Central memory CD8-positive, alpha-beta T cell (primary cell): Measurements from ENCODE around the gene PFN1.

Experiments
- ATAC-seq: fragments of 150-1000 bp; cut with Tn5 transposase; replicated peaks from 2 replicates; pipeline ENCODE4 v1.10.0; 2022; ENCODE audit warnings: mild to moderate bottlenecking, moderate FRiP score, moderate number of reproducible peaks; ENCODE audit not compliant: poor library complexity, severe bottlenecking; ENCODE audit errors: extremely low read depth
- DNase-seq, 2 donors: peaks; one replicate each; pipeline ENCODE4 v3.0.0; 2021; ENCODE audit warnings: low spot score in 2 of 2
- H3K27ac Mint-ChIP-seq: one replicate; pipeline ENCODE4 v1.8.0; 2022; ENCODE audit warnings: low read depth, mild to moderate bottlenecking, moderate library complexity, mixed read lengths
- H3K27me3 Mint-ChIP-seq: one replicate; pipeline ENCODE4 v1.8.0; 2022; ENCODE audit warnings: mixed read lengths
- H3K36me3 Mint-ChIP-seq: one replicate; pipeline ENCODE4 v1.8.0; 2022; ENCODE audit warnings: mild to moderate bottlenecking, moderate library complexity, mixed read lengths; ENCODE audit not compliant: insufficient read depth
- H3K4me1 Mint-ChIP-seq: one replicate; pipeline ENCODE4 v1.8.0; 2022; ENCODE audit warnings: mixed read lengths
- H3K4me3 Mint-ChIP-seq: one replicate; pipeline ENCODE4 v1.8.0; 2022; ENCODE audit warnings: mild to moderate bottlenecking, moderate library complexity, mixed read lengths
- H3K9me3 Mint-ChIP-seq: one replicate; pipeline ENCODE4 v1.8.0; 2022; ENCODE audit warnings: mixed read lengths

The PFN1 gene

GRCh38 chr17:4901108-4901647, 47.2 kb downstream of the PFN1 start:
- DNase-seq = no peak
- Mint-ChIP-seq H3K36me3 (peaks cover 35% of the 10 kb centered on the region), H3K4me3 (peak overlapping the region; percentile 84), H3K9me3 (no peaks in the 10 kb centered on the region), H3K4me1 (peaks cover 42% of the 10 kb centered on the region), H3K27me3 (no peaks in the 10 kb centered on the region), H3K27ac (peak overlapping the region; percentile 93)
- ATAC-seq = no peak

DNA sequence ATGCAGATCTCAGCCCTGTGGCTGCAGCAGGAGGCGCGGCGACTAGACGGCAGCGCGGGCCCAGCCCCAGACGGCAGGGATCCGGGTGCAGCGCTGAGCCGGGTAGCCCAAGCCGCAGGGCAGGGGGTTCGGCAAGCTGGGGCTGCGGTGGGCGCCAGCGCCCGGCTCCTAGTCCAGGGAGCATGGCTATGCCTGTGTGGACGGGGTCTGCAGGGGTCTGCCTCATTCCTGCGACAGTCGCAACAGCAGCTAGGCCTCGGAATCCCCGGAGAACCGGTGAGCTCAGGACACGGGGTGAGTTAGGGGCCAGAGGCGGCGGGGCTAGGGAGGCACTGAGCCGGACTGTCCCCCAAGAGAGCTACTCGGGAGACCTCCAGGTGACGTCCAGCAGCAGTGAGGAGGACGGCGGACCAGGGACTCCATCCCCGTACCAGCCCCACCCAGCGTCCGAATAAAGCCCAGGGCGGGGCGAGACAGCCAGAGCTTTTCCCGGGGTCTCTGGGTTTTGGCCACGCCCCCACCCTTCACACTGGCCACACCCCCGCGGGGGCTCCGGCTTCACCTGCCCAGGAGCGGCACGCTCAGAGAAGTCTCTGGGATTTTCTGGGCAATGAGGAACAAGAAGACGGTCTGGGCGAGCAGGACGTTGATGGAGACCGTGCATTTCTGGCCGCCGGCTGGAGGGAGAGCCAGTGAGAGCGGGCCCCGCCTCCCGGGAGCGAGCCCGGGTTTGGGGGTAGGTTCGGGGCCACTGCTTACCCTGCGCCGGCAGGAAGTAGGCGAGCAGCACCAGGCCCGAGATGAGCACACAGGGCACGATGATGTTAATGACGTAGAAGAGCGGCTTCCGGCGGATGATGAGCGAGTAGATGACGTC, 47.9 kb downstream of the PFN1 start:
- H3K27ac Mint-ChIP-seq = peak overlapping the region; percentile 94

GRCh38 chr17:4899341-4900230, 48.7 kb downstream of the PFN1 start, which contains the start of gene C17orf107:
TSS of gene C17orf107 (plus strand) at chr17:4899536. CDS start at chr17:4899763, 227 bp downstream.
- DNase-seq = peak; percentile 94 to 96
- peaks cover 33% of the 10 kb centered on the region for H3K36me3 Mint-ChIP-seq
- peak; percentile 64 for ATAC-seq
- H3K4me1 Mint-ChIP-seq = peaks cover 42% of the 10 kb centered on the region
- H3K4me3 Mint-ChIP-seq = peak within 1 kb of the TSS; percentile 84
- H3K9me3 Mint-ChIP-seq = no peaks in the 10 kb centered on the region
- no peaks in the 10 kb centered on the region for H3K27me3 Mint-ChIP-seq
- peak within 1 kb of the TSS; percentile 94 for H3K27ac Mint-ChIP-seq

More for the DNA sequence above, 47.9 kb downstream of the PFN1 start:
- Mint-ChIP-seq H3K4me1 (peaks cover 42% of the 10 kb centered on the region), H3K27me3 (no peaks in the 10 kb centered on the region), H3K36me3 (peaks cover 31% of the 10 kb centered on the region), H3K4me3 (peak overlapping the region; percentile 84), H3K9me3 (no peaks in the 10 kb centered on the region)
- ATAC-seq (peak; percentile 31), DNase-seq (peak; percentile 48 to 66)

- Mint-ChIP-seq H3K27me3 (no peaks in the 10 kb centered on the region), H3K9me3 (no peaks in the 10 kb centered on the region), H3K4me1 (peaks cover 42% of the 10 kb centered on the region), H3K4me3 (peak overlapping the region; percentile 84), H3K27ac (peak overlapping the region; percentile 94), H3K36me3 (peaks cover 29% of the 10 kb centered on the region)
- DNase-seq (no peak), ATAC-seq (no peak)
Measured at GRCh38 chr17:4898927-4899326, 49.4 kb downstream of the PFN1 start.

DNA sequence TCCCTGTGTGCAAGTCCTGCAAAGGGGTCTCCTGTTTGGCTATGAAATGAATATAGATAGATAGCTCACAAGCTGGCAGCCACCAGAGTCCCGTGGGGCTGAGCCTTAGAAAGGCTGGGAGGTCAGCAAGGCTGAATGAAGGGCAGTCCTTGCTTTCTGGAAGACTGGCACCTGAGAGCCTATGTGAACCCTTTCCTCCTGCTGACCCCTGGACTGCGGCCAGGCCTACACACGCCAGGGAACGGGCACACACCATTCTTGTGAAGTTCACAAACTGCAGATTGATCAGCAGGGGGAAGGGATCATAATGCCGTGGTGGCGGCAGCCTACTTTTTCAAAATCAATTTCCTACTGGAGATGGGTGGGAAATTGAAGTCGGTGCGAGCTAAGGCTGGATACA, 50.0 kb downstream of the PFN1 start:
- no peak for DNase-seq
- Mint-ChIP-seq H3K9me3 (no peaks in the 10 kb centered on the region), H3K27me3 (no peaks in the 10 kb centered on the region), H3K27ac (no peak overlapping the region), H3K4me1 (peaks cover 36% of the 10 kb centered on the region), H3K4me3 (peak overlapping the region; percentile 84), H3K36me3 (peaks cover 26% of the 10 kb centered on the region)
- no peak for ATAC-seq

- no peak for DNase-seq
- Mint-ChIP-seq H3K36me3 (peaks cover 23% of the 10 kb centered on the region), H3K4me3 (peak overlapping the region; percentile 84), H3K4me1 (peaks cover 30% of the 10 kb centered on the region), H3K27ac (no peak overlapping the region), H3K9me3 (no peaks in the 10 kb centered on the region), H3K27me3 (no peaks in the 10 kb centered on the region)
- no peak for ATAC-seq
Measured at GRCh38 chr17:4897785-4898184, 50.5 kb downstream of the PFN1 start.

GRCh38 chr17:4897198-4897687, 51.1 kb downstream of the PFN1 start:
- H3K36me3 Mint-ChIP-seq = peaks cover 23% of the 10 kb centered on the region
- ATAC-seq (no peak), DNase-seq (no peak)
- no peaks in the 10 kb centered on the region for H3K9me3 Mint-ChIP-seq
- H3K4me3 Mint-ChIP-seq = no peak overlapping the region
- H3K27ac Mint-ChIP-seq = no peak overlapping the region
- H3K4me1 Mint-ChIP-seq = peaks cover 25% of the 10 kb centered on the region
- no peaks in the 10 kb centered on the region for H3K27me3 Mint-ChIP-seq

- Mint-ChIP-seq H3K36me3 (peaks cover 23% of the 10 kb centered on the region), H3K27ac (no peak overlapping the region)
Measured at GRCh38 chr17:4896332-4897197, 51.8 kb downstream of the PFN1 start.

DNA sequence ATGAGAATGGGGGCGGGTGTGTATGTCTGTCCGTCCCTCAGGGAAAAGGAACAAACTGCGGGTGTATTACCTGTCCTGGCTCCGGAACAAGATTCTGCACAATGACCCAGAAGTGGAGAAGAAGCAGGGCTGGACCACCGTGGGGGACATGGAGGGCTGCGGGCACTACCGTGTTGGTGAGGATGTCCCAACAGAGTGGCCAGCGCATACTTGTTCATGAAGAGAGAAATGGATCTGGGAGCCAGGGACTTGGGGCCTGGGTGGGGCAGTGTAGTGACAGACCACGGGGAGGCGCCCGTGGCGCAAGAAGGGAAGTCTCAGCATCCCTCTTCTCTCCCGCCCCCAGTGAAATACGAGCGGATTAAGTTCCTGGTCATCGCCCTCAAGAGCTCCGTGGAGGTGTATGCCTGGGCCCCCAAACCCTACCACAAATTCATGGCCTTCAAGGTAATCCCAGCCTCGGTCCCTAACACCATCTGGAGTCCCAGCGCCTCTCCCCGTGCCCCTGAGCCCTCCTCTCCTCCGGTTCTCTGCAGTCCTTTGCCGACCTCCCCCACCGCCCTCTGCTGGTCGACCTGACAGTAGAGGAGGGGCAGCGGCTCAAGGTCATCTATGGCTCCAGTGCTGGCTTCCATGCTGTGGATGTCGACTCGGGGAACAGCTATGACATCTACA, 52.5 kb downstream of the PFN1 start:
- Mint-ChIP-seq H3K4me1 (peaks cover 20% of the 10 kb centered on the region), H3K36me3 (peaks cover 19% of the 10 kb centered on the region), H3K4me3 (no peak overlapping the region), H3K9me3 (no peaks in the 10 kb centered on the region), H3K27ac (no peak overlapping the region), H3K27me3 (no peaks in the 10 kb centered on the region)
- no peak for DNase-seq
- ATAC-seq = no peak

More at GRCh38 chr17:4896332-4897197, 51.8 kb downstream of the PFN1 start:
- no peak for ATAC-seq
- no peaks in the 10 kb centered on the region for H3K9me3 Mint-ChIP-seq
- no peak overlapping the region for H3K4me3 Mint-ChIP-seq
- H3K4me1 Mint-ChIP-seq = peaks cover 23% of the 10 kb centered on the region
- DNase-seq = no peak
- H3K27me3 Mint-ChIP-seq = no peaks in the 10 kb centered on the region
